IgD-negative memory B cell (primary cell): Measurements from ENCODE around the gene ARHGAP36. TPM values are rescaled to one million over a fixed set of nuclear protein-coding genes. Genes with fewer than 3 reads are reported as not detected.

Experiments
- H3K27ac Mint-ChIP-seq, 3 donors: one replicate each; pipeline ENCODE4 v1.8.0; 2020 to 2022; ENCODE audit warnings: mild to moderate bottlenecking in 3 of 3, mixed read lengths in 3 of 3, moderate library complexity in 1 of 3
- H3K27me3 Mint-ChIP-seq: one replicate; pipeline ENCODE4 v1.8.0; 2021; ENCODE audit warnings: mixed read lengths
- H3K36me3 Mint-ChIP-seq: one replicate; pipeline ENCODE4 v1.8.0; 2020; ENCODE audit warnings: mild to moderate bottlenecking, mixed read lengths
- H3K4me1 Mint-ChIP-seq, 3 donors: one replicate each; pipeline ENCODE4 v1.8.0; 2020 to 2022; ENCODE audit warnings: mixed read lengths in 3 of 3, mild to moderate bottlenecking in 1 of 3
- H3K4me3 Mint-ChIP-seq, 4 donors: one replicate each; pipeline ENCODE4 v1.8.0; 2020 to 2022; ENCODE audit warnings: mild to moderate bottlenecking in 4 of 4, mixed read lengths in 4 of 4, moderate library complexity in 3 of 4
- H3K9me3 Mint-ChIP-seq, 3 donors: one replicate each; pipeline ENCODE4 v1.8.0; 2020 to 2021; ENCODE audit warnings: mixed read lengths in 3 of 3, mild to moderate bottlenecking in 1 of 3
- polyA plus RNA-seq: library from polyadenylated mRNA; unstranded; fragments of 300-500 nt; fragmentation: Illumina TruSeq; gene quantifications from one replicate; pipeline ENCODE4 v1.2.3, GENCODE V29; 2021

ARHGAP36 gene
- polyA plus RNA-seq, 1 donor from 2014 or later: not detected

GRCh38 chrX:131061306-131061705 is 3.2 kb downstream of the ARHGAP36 start:
- Mint-ChIP-seq H3K36me3 (no peaks in the 10 kb centered on the region), H3K27ac (no peak overlapping the region), H3K27me3 (peaks cover 9% of the 10 kb centered on the region), H3K4me3 (no peak overlapping the region), H3K9me3 (no peaks in the 10 kb centered on the region), H3K4me1 (no peaks in the 10 kb centered on the region)

- Mint-ChIP-seq H3K4me1 (no peaks in the 10 kb centered on the region), H3K4me3 (no peak overlapping the region), H3K9me3 (no peaks in the 10 kb centered on the region), H3K27ac (no peak overlapping the region), H3K36me3 (no peaks in the 10 kb centered on the region), H3K27me3 (peaks cover 10% of the 10 kb centered on the region)
Measured at GRCh38 chrX:131063613-131064012, 5.5 kb downstream of the ARHGAP36 start.

- Mint-ChIP-seq H3K36me3 (no peaks in the 10 kb centered on the region), H3K27ac (no peak overlapping the region), H3K4me3 (no peak overlapping the region), H3K27me3 (peaks cover 9% of the 10 kb centered on the region), H3K4me1 (no peaks in the 10 kb centered on the region), H3K9me3 (no peaks in the 10 kb centered on the region)
Measured at GRCh38 chrX:131066237-131066636, 8.1 kb downstream of the ARHGAP36 start.

- H3K4me3 Mint-ChIP-seq: no peak overlapping the region
- H3K9me3 Mint-ChIP-seq: no peaks in the 10 kb centered on the region
- H3K27ac Mint-ChIP-seq: no peak overlapping the region
- H3K4me1 Mint-ChIP-seq: no peaks in the 10 kb centered on the region
- peaks cover 10% of the 10 kb centered on the region for H3K27me3 Mint-ChIP-seq
- H3K36me3 Mint-ChIP-seq: no peaks in the 10 kb centered on the region
Measured at GRCh38 chrX:131067216-131067615, 9.1 kb downstream of the ARHGAP36 start.

- no peak overlapping the region for H3K4me3 Mint-ChIP-seq
- H3K36me3 Mint-ChIP-seq: no peaks in the 10 kb centered on the region
- no peaks in the 10 kb centered on the region for H3K4me1 Mint-ChIP-seq
- peaks cover 10% of the 10 kb centered on the region for H3K27me3 Mint-ChIP-seq
- H3K27ac Mint-ChIP-seq: no peak overlapping the region
- no peaks in the 10 kb centered on the region for H3K9me3 Mint-ChIP-seq
Measured at GRCh38 chrX:131067846-131068745, 9.9 kb downstream of the ARHGAP36 start.

GRCh38 chrX:131068945-131069719 is 11.0 kb downstream of the ARHGAP36 start:
- Mint-ChIP-seq H3K36me3 (no peaks in the 10 kb centered on the region), H3K4me3 (peak overlapping the region in 1 of 4 donors; percentile 31), H3K4me1 (no peaks in the 10 kb centered on the region), H3K27ac (no peak overlapping the region), H3K27me3 (peaks cover 9% of the 10 kb centered on the region), H3K9me3 (no peaks in the 10 kb centered on the region)

GRCh38 chrX:131072871-131073571 is 14.9 kb downstream of the ARHGAP36 start:
- Mint-ChIP-seq H3K4me1 (no peaks in the 10 kb centered on the region), H3K9me3 (no peaks in the 10 kb centered on the region), H3K4me3 (no peak overlapping the region), H3K36me3 (no peaks in the 10 kb centered on the region), H3K27ac (no peak overlapping the region), H3K27me3 (peaks cover 8% of the 10 kb centered on the region)

- Mint-ChIP-seq H3K9me3 (no peaks in the 10 kb centered on the region), H3K27me3 (peaks cover 8% of the 10 kb centered on the region), H3K4me1 (no peaks in the 10 kb centered on the region), H3K27ac (no peak overlapping the region), H3K36me3 (no peaks in the 10 kb centered on the region), H3K4me3 (no peak overlapping the region)
Measured at GRCh38 chrX:131073607-131074006, 15.5 kb downstream of the ARHGAP36 start.

- Mint-ChIP-seq H3K9me3 (peaks cover 0 to 5% (median 0%) of the 10 kb centered on the region in 3 donors), H3K36me3 (no peaks in the 10 kb centered on the region), H3K27ac (no peak overlapping the region), H3K4me3 (no peak overlapping the region), H3K4me1 (peaks cover 0 to 2% (median 0%) of the 10 kb centered on the region in 3 donors), H3K27me3 (peaks cover 27% of the 10 kb centered on the region)
Measured at GRCh38 chrX:131081772-131082740, 23.9 kb downstream of the ARHGAP36 start.

GRCh38 chrX:131083510-131084142 is 25.5 kb downstream of the ARHGAP36 start:
- Mint-ChIP-seq H3K4me3 (no peak overlapping the region), H3K9me3 (peaks cover 0 to 6% (median 0%) of the 10 kb centered on the region in 3 donors), H3K36me3 (peaks cover 2% of the 10 kb centered on the region), H3K4me1 (peaks cover 0 to 2% (median 0%) of the 10 kb centered on the region in 3 donors), H3K27ac (no peak overlapping the region), H3K27me3 (peaks cover 27% of the 10 kb centered on the region)

- H3K27ac Mint-ChIP-seq: no peak overlapping the region
- H3K4me3 Mint-ChIP-seq: no peak overlapping the region
- H3K27me3 Mint-ChIP-seq: peaks cover 27% of the 10 kb centered on the region
- H3K36me3 Mint-ChIP-seq: peaks cover 2% of the 10 kb centered on the region
- H3K4me1 Mint-ChIP-seq: peaks cover 0 to 2% (median 0%) of the 10 kb centered on the region in 3 donors
- peaks cover 0 to 4% (median 0%) of the 10 kb centered on the region in 3 donors for H3K9me3 Mint-ChIP-seq
Measured at GRCh38 chrX:131084145-131084544, 26.0 kb downstream of the ARHGAP36 start.

- Mint-ChIP-seq H3K36me3 (no peaks in the 10 kb centered on the region), H3K27me3 (no peaks in the 10 kb centered on the region), H3K27ac (no peak overlapping the region), H3K4me1 (no peaks in the 10 kb centered on the region), H3K4me3 (no peak overlapping the region), H3K9me3 (no peaks in the 10 kb centered on the region)
Measured at GRCh38 chrX:131136776-131137175, 78.6 kb downstream of the ARHGAP36 start.

GRCh38 chrX:131139072-131139471 is 80.9 kb downstream of the ARHGAP36 start:
- Mint-ChIP-seq H3K27ac (no peak overlapping the region), H3K4me3 (no peak overlapping the region), H3K27me3 (no peaks in the 10 kb centered on the region), H3K36me3 (no peaks in the 10 kb centered on the region), H3K4me1 (no peaks in the 10 kb centered on the region), H3K9me3 (no peaks in the 10 kb centered on the region)
